GM23338 (cell line): ENCODE results near the gene SLC25A25. TPM values are rescaled to one million over a fixed set of nuclear protein-coding genes. Genes with fewer than 3 reads are reported as not detected.

ENCODE experiments used
- ATAC-seq: fragments of 200-7000 bp; cut with Tn5 transposase; 3 replicates; pipeline ENCODE4 v1.9.1; 2020
- DNase-seq: peaks from one replicate; pipeline ENCODE4 v3.0.0-alpha.2; 2015; ENCODE audit warnings: low spot score
- H2AFZ ChIP-seq: fragments of 200-600 bp; sonication (generic); 2 replicates; pipeline ENCODE4 v1.8.0; 2016; ENCODE audit warnings: antibody characterized with exemption, mild to moderate bottlenecking, moderate library complexity
- H3F3A ChIP-seq: fragments of 200-600 bp; sonication (generic); replicated peaks from 2 replicates; pipeline ENCODE4 v1.8.0; 2017; ENCODE audit warnings: antibody characterized with exemption, mixed run types, low read depth
- H3K27ac ChIP-seq: fragments of 200-600 bp; sonication (generic); 2 replicates; pipeline ENCODE4 v1.6.1; 2016; ENCODE audit warnings: low read depth
- H3K27me3 ChIP-seq: fragments of 200-600 bp; sonication (generic); 2 replicates; pipeline ENCODE4 v1.8.0; 2016; ENCODE audit warnings: mild to moderate bottlenecking, mixed run types, moderate library complexity; ENCODE audit not compliant: insufficient read depth
- H3K36me3 ChIP-seq: fragments of 200-600 bp; sonication (generic); 2 replicates; pipeline ENCODE4 v1.8.0; 2016; ENCODE audit warnings: mild to moderate bottlenecking; ENCODE audit not compliant: insufficient read depth
- H3K4me1 ChIP-seq: fragments of 200-600 bp; sonication (generic); 2 replicates; pipeline ENCODE4 v1.8.0; 2016; ENCODE audit warnings: mild to moderate bottlenecking, moderate library complexity; ENCODE audit not compliant: insufficient read depth
- H3K4me2 ChIP-seq: fragments of 200-600 bp; sonication (generic); 2 replicates; pipeline ENCODE4 v1.7.1; 2017; ENCODE audit warnings: mixed run types
- H3K4me3 ChIP-seq: fragments of 200-600 bp; sonication (generic); 2 replicates; pipeline ENCODE4 v1.6.1; 2016; ENCODE audit warnings: mixed run types
- H3K79me2 ChIP-seq: fragments of 200-600 bp; sonication (generic); replicated peaks from 2 replicates; pipeline ENCODE4 v1.8.0; 2017; ENCODE audit warnings: mild to moderate bottlenecking; ENCODE audit not compliant: insufficient read depth
- H3K9me2 ChIP-seq: fragments of 200-600 bp; sonication (generic); 2 replicates; pipeline ENCODE4 v1.8.0; 2017; ENCODE audit not compliant: insufficient read depth
- H4K20me1 ChIP-seq: fragments of 200-600 bp; sonication (generic); replicated peaks from 2 replicates; pipeline ENCODE4 v1.8.0; 2017; ENCODE audit warnings: mild to moderate bottlenecking; ENCODE audit not compliant: insufficient read depth
- H3K27ac Mint-ChIP-seq: 2 replicates; pipeline ENCODE4 v1.8.0; 2020; ENCODE audit warnings: inconsistent platforms, mild to moderate bottlenecking, moderate library complexity, mixed read lengths
- H3K27me3 Mint-ChIP-seq: 3 replicates; pipeline ENCODE4 v1.8.0; 2022; ENCODE audit warnings: low read depth, mild to moderate bottlenecking, moderate library complexity, mixed read lengths, inconsistent platforms; ENCODE audit not compliant: insufficient read depth, poor library complexity
- H3K36me3 Mint-ChIP-seq: 3 replicates; pipeline ENCODE4 v1.8.0; 2021; ENCODE audit warnings: low read depth, mild to moderate bottlenecking, inconsistent platforms, moderate library complexity, mixed read lengths
- H3K4me1 Mint-ChIP-seq: 3 replicates; pipeline ENCODE4 v1.8.0; 2020; ENCODE audit warnings: mild to moderate bottlenecking, inconsistent platforms, mixed read lengths
- H3K4me3 Mint-ChIP-seq: 3 replicates; pipeline ENCODE4 v1.8.0; 2021; ENCODE audit warnings: moderate library complexity, mild to moderate bottlenecking, inconsistent platforms, mixed read lengths
- H3K9me3 Mint-ChIP-seq: 3 replicates; pipeline ENCODE4 v1.8.0; 2020; ENCODE audit warnings: moderate library complexity, mild to moderate bottlenecking, inconsistent platforms, mixed read lengths
- JUNB ChIP-seq: IDR thresholded peaks from one replicate; pipeline ENCODE4 v1.6.1; 2016; ENCODE audit warnings: antibody characterized with exemption; ENCODE audit not compliant: unreplicated experiment
- NANOG ChIP-seq: IDR thresholded peaks from 2 replicates; pipeline ENCODE4 v1.6.1; 2016; ENCODE audit warnings: antibody characterized with exemption, borderline replicate concordance
- POLR2AphosphoS5 ChIP-seq: IDR thresholded peaks from 2 replicates; pipeline ENCODE4 v1.6.1; 2016; ENCODE audit warnings: antibody characterized with exemption, low read depth
- ZNF114 ChIP-seq: fragments of 250-450 bp; sonication (Bioruptor Pico); IDR thresholded peaks from 2 replicates; pipeline ENCODE4 v1.5.0; 2020; ENCODE audit warnings: mild to moderate bottlenecking, moderate library complexity
- ZNF331 ChIP-seq: fragments of 250-450 bp; sonication (Bioruptor Pico); IDR thresholded peaks from 2 replicates; pipeline ENCODE4 v1.5.0; 2020; ENCODE audit warnings: low read depth, mild to moderate bottlenecking, moderate library complexity
- polyA plus RNA-seq: library from polyadenylated mRNA; unstranded; fragments of >200 nt; fragmentation: Nextera tagmentation; extraction: Ambion mirVana; gene quantifications from 2 replicates; pipeline ENCODE4 v1.2.1, GENCODE V29; 2016
- total RNA-seq: library from RNA; depleted of rRNA; stranded (reverse); fragments of >200 nt; shearing (Covaris generic); gene quantifications from 2 replicates; pipeline ENCODE4 v1.2.3, GENCODE V29; 2014
- TF ChIP-seq, protein P1 (sequence below): IDR thresholded peaks from one replicate; pipeline ENCODE4 v1.6.1; 2018; ENCODE audit warnings: antibody characterized with exemption; ENCODE audit not compliant: unreplicated experiment
- TF ChIP-seq, protein P2 (sequence below), 2 experiments: fragments of 200-600 bp in 1 of 2; sonication (generic) in 1 of 2; conservative IDR thresholded peaks; 2 replicates each; pipeline versions ENCODE4 v1.5.1 to v1.6.1; 2016 to 2017; ENCODE audit warnings: antibody characterized with exemption in 2 of 2, low read depth in 2 of 2, mild to moderate bottlenecking in 2 of 2, moderate library complexity in 1 of 2
- TF ChIP-seq, protein P3 (sequence below): IDR thresholded peaks from 2 replicates; pipeline ENCODE4 v1.6.1; 2016; ENCODE audit warnings: antibody characterized with exemption

SLC25A25 gene
- total and polyA plus RNA-seq, 2 experiments from 2014 or later = 7.1 to 27.0 TPM

DNA sequence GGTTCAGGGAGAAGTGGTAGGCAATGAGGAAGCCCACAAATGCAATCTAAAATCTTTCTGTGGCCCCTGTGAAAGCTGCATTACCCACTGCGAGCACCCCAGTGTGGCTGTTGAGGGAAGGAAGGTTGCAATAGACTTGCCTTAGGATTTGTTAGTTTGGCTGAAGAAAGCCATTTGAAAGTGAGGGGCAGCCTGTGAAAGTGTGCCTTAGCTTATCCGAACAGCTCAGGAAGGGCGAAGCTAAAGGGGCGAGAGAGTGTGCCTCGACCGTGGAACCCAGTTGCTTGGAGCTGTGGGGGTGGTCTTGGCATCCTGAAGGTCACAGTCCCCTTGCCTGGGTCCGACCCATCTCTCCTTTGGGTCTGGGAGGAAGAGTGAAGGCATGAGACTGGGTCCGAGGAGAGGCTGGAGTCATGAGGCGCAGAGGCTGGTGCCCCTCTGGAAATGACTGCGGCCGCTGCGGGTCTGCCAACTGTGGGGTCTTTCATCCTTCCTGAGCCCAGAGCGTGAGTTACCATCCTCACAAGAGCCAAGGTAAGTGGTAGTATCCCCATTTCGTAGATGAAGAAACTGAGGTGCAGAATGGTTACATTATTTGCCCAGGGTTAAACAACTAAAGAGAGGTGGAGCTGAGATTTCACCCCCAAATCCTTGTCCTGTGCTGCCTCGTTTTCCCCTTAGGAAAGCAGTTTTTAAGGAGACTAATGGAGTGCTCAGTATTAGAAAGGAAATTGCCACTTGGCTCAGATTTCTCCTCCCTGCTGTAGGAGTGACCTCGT, 24.4 kb downstream of the SLC25A25 start:
- H3K4me1 Mint-ChIP-seq = peaks cover 30% of the 10 kb centered on the region

More for the DNA sequence above, 24.4 kb downstream of the SLC25A25 start:
- no peaks in the 10 kb centered on the region for H3K27me3 ChIP-seq
- no peak overlapping the region for H3K4me2 ChIP-seq
- Mint-ChIP-seq H3K27me3 (peaks cover 10% of the 10 kb centered on the region), H3K9me3 (no peaks in the 10 kb centered on the region), H3K4me3 (no peak overlapping the region), H3K27ac (peak overlapping the region; percentile 72; the same call in 1 of the 2 replicates), H3K36me3 (no peaks in the 10 kb centered on the region)
- no peaks in the 10 kb centered on the region for H3K9me2 ChIP-seq
- no peaks in the 10 kb centered on the region; the same call in 1 of the 2 replicates for H3K36me3 ChIP-seq
- H2AFZ ChIP-seq = no peak overlapping the region
- peaks cover 2% of the 10 kb centered on the region; the same call in 1 of the 2 replicates for H3K4me1 ChIP-seq
- H3F3A ChIP-seq = peaks cover 10% of the 10 kb centered on the region; the same call in 1 of the 2 replicates
- no peak for DNase-seq
- TF ChIP-seq, protein P1, sequence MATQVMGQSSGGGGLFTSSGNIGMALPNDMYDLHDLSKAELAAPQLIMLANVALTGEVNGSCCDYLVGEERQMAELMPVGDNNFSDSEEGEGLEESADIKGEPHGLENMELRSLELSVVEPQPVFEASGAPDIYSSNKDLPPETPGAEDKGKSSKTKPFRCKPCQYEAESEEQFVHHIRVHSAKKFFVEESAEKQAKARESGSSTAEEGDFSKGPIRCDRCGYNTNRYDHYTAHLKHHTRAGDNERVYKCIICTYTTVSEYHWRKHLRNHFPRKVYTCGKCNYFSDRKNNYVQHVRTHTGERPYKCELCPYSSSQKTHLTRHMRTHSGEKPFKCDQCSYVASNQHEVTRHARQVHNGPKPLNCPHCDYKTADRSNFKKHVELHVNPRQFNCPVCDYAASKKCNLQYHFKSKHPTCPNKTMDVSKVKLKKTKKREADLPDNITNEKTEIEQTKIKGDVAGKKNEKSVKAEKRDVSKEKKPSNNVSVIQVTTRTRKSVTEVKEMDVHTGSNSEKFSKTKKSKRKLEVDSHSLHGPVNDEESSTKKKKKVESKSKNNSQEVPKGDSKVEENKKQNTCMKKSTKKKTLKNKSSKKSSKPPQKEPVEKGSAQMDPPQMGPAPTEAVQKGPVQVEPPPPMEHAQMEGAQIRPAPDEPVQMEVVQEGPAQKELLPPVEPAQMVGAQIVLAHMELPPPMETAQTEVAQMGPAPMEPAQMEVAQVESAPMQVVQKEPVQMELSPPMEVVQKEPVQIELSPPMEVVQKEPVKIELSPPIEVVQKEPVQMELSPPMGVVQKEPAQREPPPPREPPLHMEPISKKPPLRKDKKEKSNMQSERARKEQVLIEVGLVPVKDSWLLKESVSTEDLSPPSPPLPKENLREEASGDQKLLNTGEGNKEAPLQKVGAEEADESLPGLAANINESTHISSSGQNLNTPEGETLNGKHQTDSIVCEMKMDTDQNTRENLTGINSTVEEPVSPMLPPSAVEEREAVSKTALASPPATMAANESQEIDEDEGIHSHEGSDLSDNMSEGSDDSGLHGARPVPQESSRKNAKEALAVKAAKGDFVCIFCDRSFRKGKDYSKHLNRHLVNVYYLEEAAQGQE = no peak
- TF ChIP-seq NANOG (no peak), POLR2AphosphoS5 (no peak), ZNF114 (CRISPR knock-in tag) (no peak), ZNF331 (CRISPR knock-in tag) (no peak), JUNB (no peak)
- TF ChIP-seq, protein P2, sequence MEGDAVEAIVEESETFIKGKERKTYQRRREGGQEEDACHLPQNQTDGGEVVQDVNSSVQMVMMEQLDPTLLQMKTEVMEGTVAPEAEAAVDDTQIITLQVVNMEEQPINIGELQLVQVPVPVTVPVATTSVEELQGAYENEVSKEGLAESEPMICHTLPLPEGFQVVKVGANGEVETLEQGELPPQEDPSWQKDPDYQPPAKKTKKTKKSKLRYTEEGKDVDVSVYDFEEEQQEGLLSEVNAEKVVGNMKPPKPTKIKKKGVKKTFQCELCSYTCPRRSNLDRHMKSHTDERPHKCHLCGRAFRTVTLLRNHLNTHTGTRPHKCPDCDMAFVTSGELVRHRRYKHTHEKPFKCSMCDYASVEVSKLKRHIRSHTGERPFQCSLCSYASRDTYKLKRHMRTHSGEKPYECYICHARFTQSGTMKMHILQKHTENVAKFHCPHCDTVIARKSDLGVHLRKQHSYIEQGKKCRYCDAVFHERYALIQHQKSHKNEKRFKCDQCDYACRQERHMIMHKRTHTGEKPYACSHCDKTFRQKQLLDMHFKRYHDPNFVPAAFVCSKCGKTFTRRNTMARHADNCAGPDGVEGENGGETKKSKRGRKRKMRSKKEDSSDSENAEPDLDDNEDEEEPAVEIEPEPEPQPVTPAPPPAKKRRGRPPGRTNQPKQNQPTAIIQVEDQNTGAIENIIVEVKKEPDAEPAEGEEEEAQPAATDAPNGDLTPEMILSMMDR (conservative IDR thresholded peaks at IDR 0.05; ENCODE audit: low read depth in 2 of 2) = no peak
- TF ChIP-seq, protein P3, sequence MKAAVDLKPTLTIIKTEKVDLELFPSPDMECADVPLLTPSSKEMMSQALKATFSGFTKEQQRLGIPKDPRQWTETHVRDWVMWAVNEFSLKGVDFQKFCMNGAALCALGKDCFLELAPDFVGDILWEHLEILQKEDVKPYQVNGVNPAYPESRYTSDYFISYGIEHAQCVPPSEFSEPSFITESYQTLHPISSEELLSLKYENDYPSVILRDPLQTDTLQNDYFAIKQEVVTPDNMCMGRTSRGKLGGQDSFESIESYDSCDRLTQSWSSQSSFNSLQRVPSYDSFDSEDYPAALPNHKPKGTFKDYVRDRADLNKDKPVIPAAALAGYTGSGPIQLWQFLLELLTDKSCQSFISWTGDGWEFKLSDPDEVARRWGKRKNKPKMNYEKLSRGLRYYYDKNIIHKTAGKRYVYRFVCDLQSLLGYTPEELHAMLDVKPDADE = no peak
- H3K79me2 ChIP-seq = peaks cover 65% of the 10 kb centered on the region
- no peak overlapping the region for H3K4me3 ChIP-seq
- H4K20me1 ChIP-seq = peaks cover 3% of the 10 kb centered on the region
- peak overlapping the region; percentile 32; the same call in 1 of the 2 replicates for H3K27ac ChIP-seq
- ATAC-seq = no peak
